Breast epithelium (tissue), 4 donors: ENCODE measurements around the gene FHIT. TPM values are rescaled to one million over a fixed set of nuclear protein-coding genes. Genes with fewer than 3 reads are reported as not detected.

Experiments used
- DNase-seq, 2 donors: peaks; one replicate each; pipeline ENCODE4 v3.0.0-alpha.2; 2019; ENCODE audit warnings: low spot score in 2 of 2
- H3K27ac ChIP-seq, 2 donors: fragments of 200-600 bp; sonication (generic) in 1 of 2; one replicate each; pipeline ENCODE4 v1.5.1; 2016 to 2019; ENCODE audit warnings: mild to moderate bottlenecking in 1 of 2
- H3K27me3 ChIP-seq, 2 donors: fragments of 200-600 bp; sonication (generic) in 1 of 2; one replicate each; pipeline versions ENCODE4 v1.5.1 to v1.6.0; 2017 to 2019; ENCODE audit warnings: control low read depth in 1 of 2, mild to moderate bottlenecking in 1 of 2
- H3K36me3 ChIP-seq: fragments of 200-600 bp; one replicate; pipeline ENCODE4 v1.5.1; 2019
- H3K4me1 ChIP-seq, 2 donors: fragments of 200-600 bp; sonication (generic); one replicate each; pipeline ENCODE4 v1.5.1; 2016 to 2019; ENCODE audit warnings: control low read depth in 1 of 2
- H3K4me3 ChIP-seq, 3 donors: fragments of 200-600 bp; sonication (generic); 1 replicate in 2 of 3; 2 replicates in 1 of 3; pipeline ENCODE4 v1.5.1; 2016 to 2019; ENCODE audit warnings: mild to moderate bottlenecking in 3 of 3, moderate library complexity in 2 of 3
- H3K9me3 ChIP-seq, 2 donors: fragments of 200-600 bp; sonication (generic) in 1 of 2; one replicate each; pipeline ENCODE4 v1.5.1; 2016 to 2019; ENCODE audit warnings: control low read depth in 1 of 2
- CTCF ChIP-seq, 3 donors: fragments of 450-650 bp; IDR thresholded peaks; one replicate each; pipeline ENCODE4 v1.5.1; 2016 to 2017; ENCODE audit warnings: antibody characterized with exemption in 3 of 3, mild to moderate bottlenecking in 3 of 3, moderate library complexity in 3 of 3
- POLR2A ChIP-seq: fragments of 450-650 bp; IDR thresholded peaks from one replicate; pipeline ENCODE4 v1.6.1; 2016; ENCODE audit warnings: antibody characterized with exemption, mild to moderate bottlenecking, moderate library complexity
- POLR2AphosphoS5 ChIP-seq, 3 donors: sonication (generic); formaldehyde crosslinking; IDR thresholded peaks; one replicate each; pipeline ENCODE4 v1.6.1; 2017; ENCODE audit warnings: antibody characterized with exemption in 3 of 3
- intact Hi-C: fragments of 100-400 bp; cut with DNase I; formaldehyde crosslinking; loops from one replicate; pipeline ENCODE4 v1.15.1; 2023; ENCODE audit warnings: low total_unique reads
- total RNA-seq, 3 donors: library from RNA; depleted of rRNA; stranded (reverse); fragments of >200 nt; gene quantifications; one replicate each; pipeline ENCODE4 v1.1.0, GENCODE V29; 2016

FHIT gene
- total RNA-seq, 3 donors from 2014 or later, result 9.0 to 19.2 (median 17.7) TPM

- Histone ChIP-seq H3K27me3 (no peaks in the 10 kb centered on the region), H3K27ac (no peak overlapping the region), H3K4me3 (no peak overlapping the region), H3K9me3 (no peaks in the 10 kb centered on the region), H3K36me3 (no peaks in the 10 kb centered on the region), H3K4me1 (no peaks in the 10 kb centered on the region)
- TF ChIP-seq POLR2AphosphoS5 (IDR thresholded peaks at IDR 0.05) (no peak), CTCF (IDR thresholded peaks at IDR 0.05) (no peak), POLR2A (no peak)
- DNase-seq, result no peak
- intact Hi-C loops, result no loop called here
These were observed 1518.0 kb downstream of the FHIT start for GRCh38 chr3:59733041-59733809.

GRCh38 chr3:59731943-59732342, 1519.3 kb downstream of the FHIT start:
- Histone ChIP-seq H3K4me1 (no peaks in the 10 kb centered on the region), H3K27me3 (no peaks in the 10 kb centered on the region), H3K27ac (no peak overlapping the region), H3K4me3 (no peak overlapping the region), H3K36me3 (no peaks in the 10 kb centered on the region), H3K9me3 (no peaks in the 10 kb centered on the region)
- TF ChIP-seq CTCF (IDR thresholded peaks at IDR 0.05) (no peak), POLR2A (no peak), POLR2AphosphoS5 (IDR thresholded peaks at IDR 0.05) (no peak)
- DNase-seq, result no peak
- intact Hi-C loops, result no loop called here

DNA sequence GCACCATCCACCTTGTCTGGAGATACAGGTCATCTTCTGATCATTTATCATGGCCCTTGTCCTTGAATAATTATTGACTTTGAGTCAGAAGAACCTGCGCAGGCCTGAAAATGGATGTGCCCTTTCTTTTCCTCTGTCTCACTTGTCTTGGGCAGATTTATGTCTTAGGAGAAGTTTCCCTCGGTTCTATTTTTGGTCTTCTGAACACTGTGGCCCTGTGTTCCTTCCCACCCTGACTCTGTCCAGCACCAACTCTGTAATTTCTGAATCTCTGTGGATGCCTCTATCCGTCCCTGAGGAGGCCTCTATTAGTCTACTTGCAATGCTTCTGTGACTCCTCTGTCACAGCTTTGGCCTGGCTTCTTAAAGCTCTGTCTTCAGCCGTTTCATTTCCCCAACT, 1520.7 kb downstream of the FHIT start:
- TF ChIP-seq POLR2A (no peak), CTCF (IDR thresholded peaks at IDR 0.05) (no peak)
- DNase-seq, result no peak
- H3K27ac ChIP-seq, result no peak overlapping the region
- no peaks in the 10 kb centered on the region for H3K9me3 ChIP-seq
- intact Hi-C loops, result no loop called here
- H3K27me3 ChIP-seq, result no peaks in the 10 kb centered on the region
- H3K4me3 ChIP-seq, result no peak overlapping the region
- no peaks in the 10 kb centered on the region for H3K36me3 ChIP-seq
- H3K4me1 ChIP-seq, result no peaks in the 10 kb centered on the region

- Histone ChIP-seq H3K9me3 (no peaks in the 10 kb centered on the region), H3K4me3 (no peak overlapping the region), H3K27me3 (no peaks in the 10 kb centered on the region), H3K36me3 (no peaks in the 10 kb centered on the region), H3K4me1 (no peaks in the 10 kb centered on the region), H3K27ac (no peak overlapping the region)
- TF ChIP-seq POLR2AphosphoS5 (IDR thresholded peaks at IDR 0.05), result no peak
- DNase-seq, result no peak
- intact Hi-C loops, result no loop called here
These were observed 1522.7 kb downstream of the FHIT start for GRCh38 chr3:59728587-59728908.

DNA sequence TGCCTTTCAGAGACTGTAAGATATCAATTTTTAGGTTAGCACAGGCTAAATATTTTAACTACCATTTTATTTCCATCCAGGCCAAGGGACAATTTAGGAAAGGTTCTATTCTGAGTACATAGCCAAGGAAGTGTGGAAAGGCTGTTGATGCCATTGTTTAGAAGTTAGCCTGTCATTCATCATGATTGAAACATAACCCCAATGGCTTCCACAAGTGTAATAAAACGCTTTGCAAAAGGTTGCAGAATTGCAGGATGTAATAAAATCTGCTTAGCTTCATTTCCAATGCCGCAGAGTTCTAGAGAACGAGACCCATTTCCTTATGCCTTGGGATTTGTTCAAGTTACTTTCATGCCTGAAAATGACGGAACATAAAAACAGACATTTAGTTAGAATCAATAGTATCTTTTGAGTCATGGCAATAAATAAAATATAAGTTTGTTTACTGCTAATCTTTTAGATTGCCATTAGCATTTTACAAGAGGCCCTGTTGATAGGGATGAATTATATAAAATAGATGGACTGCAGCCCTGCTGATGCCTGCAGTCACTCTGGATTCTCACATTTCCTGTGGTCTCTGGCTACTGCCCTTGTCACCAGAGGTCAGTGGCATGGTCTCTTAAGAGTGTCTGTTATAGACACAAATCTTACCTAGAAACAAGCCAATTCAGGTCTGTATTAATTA, 1523.2 kb downstream of the FHIT start:
- Histone ChIP-seq H3K36me3 (no peaks in the 10 kb centered on the region), H3K27ac (no peak overlapping the region), H3K9me3 (no peaks in the 10 kb centered on the region), H3K4me1 (no peaks in the 10 kb centered on the region), H3K4me3 (no peak overlapping the region), H3K27me3 (no peaks in the 10 kb centered on the region)
- TF ChIP-seq POLR2A (no peak), CTCF (IDR thresholded peaks at IDR 0.05) (no peak), POLR2AphosphoS5 (IDR thresholded peaks at IDR 0.05) (no peak)
- no peak for DNase-seq
- intact Hi-C loops, result no loop called here
